H1 (cell line): ENCODE results near the gene CYTH1. TPM values are rescaled to one million over a fixed set of nuclear protein-coding genes. Genes with fewer than 3 reads are reported as not detected.

Source experiments
- CTCF ChIA-PET: fragments of 300-600 bp; sonication (Branson Sonifier 250); formaldehyde crosslinking; loops from one replicate; lab custom pipeline; 2021; ENCODE audit not compliant: partially characterized antibody; lab: Charles Lee
- POLR2A ChIA-PET: fragments of 300-600 bp; sonication (Branson Sonifier 250); formaldehyde crosslinking; loops from one replicate; lab custom pipeline; 2021; ENCODE audit warnings: inconsistent platforms; ENCODE audit not compliant: partially characterized antibody; lab: Charles Lee
- DNase-seq, 2 experiments: peaks; one replicate each; pipeline versions ENCODE4 v3.0.0 to v3.0.0-alpha.2; 2010 to 2022; ENCODE audit warnings: low spot score in 2 of 2, low read depth in 1 of 2, mixed read lengths in 1 of 2
- FAIRE-seq: peaks from 2 replicates; lab custom pipeline; 2011; peaks lifted over from hg19 to GRCh38; lab: Jason Lieb, UNC
- H2AFZ ChIP-seq: 2 replicates; pipeline ENCODE4 v1.8.1; 2012; ENCODE audit warnings: low read length, inconsistent platforms
- H2AK5ac ChIP-seq: 2 replicates; pipeline ENCODE4 v1.6.1; 2013; ENCODE audit warnings: low read depth, low read length
- H2BK120ac ChIP-seq: replicated peaks from 2 replicates; pipeline ENCODE3; 2013; ENCODE audit warnings: low read depth, low read length, inconsistent platforms
- H2BK12ac ChIP-seq: 2 replicates; pipeline ENCODE4 v1.6.1; 2013; ENCODE audit warnings: low read depth, low read length
- H2BK15ac ChIP-seq: 2 replicates; pipeline ENCODE4 v1.6.1; 2013; ENCODE audit warnings: low read length
- H2BK20ac ChIP-seq: 2 replicates; pipeline ENCODE4 v1.6.1; 2013; ENCODE audit warnings: low read length
- H2BK5ac ChIP-seq: 2 replicates; pipeline ENCODE4 v1.6.1; 2013; ENCODE audit warnings: low read depth, low read length
- H3K14ac ChIP-seq: 2 replicates; pipeline ENCODE4 v1.6.1; 2013; ENCODE audit warnings: inconsistent platforms; ENCODE audit not compliant: insufficient read length
- H3K18ac ChIP-seq: 2 replicates; pipeline ENCODE4 v1.6.1; 2013; ENCODE audit warnings: low read length; ENCODE audit errors: extremely low read depth
- H3K23ac ChIP-seq: 2 replicates; pipeline ENCODE4 v1.6.1; 2013; ENCODE audit warnings: inconsistent platforms; ENCODE audit not compliant: insufficient read length
- H3K23me2 ChIP-seq: 2 replicates; pipeline ENCODE4 v1.6.1; 2013; ENCODE audit warnings: low read depth, low read length
- H3K27ac ChIP-seq: 2 replicates; pipeline ENCODE4 v1.6.1; 2011; ENCODE audit warnings: low read depth, low read length, inconsistent platforms
- H3K27me3 ChIP-seq, 4 experiments: replicated peaks in 1 of 4; 1 replicate in 1 of 4; 2 replicates in 3 of 4; pipeline versions ENCODE4 v1.6.1 to v1.8.1; 2011 to 2013; ENCODE audit warnings: low read length in 3 of 4, mild to moderate bottlenecking in 3 of 4, inconsistent platforms in 2 of 4, mixed read lengths in 2 of 4, moderate library complexity in 1 of 4; ENCODE audit not compliant: control insufficient read depth in 3 of 4, insufficient read depth in 3 of 4; ENCODE audit errors: extremely low read depth in 1 of 4
- H3K36me3 ChIP-seq, 4 experiments: 2 replicates each; pipeline versions ENCODE4 v1.6.1 to v1.8.1; 2011 to 2013; ENCODE audit warnings: mild to moderate bottlenecking in 4 of 4, low read length in 3 of 4, moderate library complexity in 2 of 4, control low read depth in 1 of 4, inconsistent platforms in 1 of 4; ENCODE audit not compliant: insufficient read depth in 4 of 4, control insufficient read depth in 2 of 4
- H3K4ac ChIP-seq: replicated peaks from 2 replicates; pipeline ENCODE3; 2013; ENCODE audit warnings: low read length, low read depth, mixed read lengths, inconsistent platforms; ENCODE audit not compliant: insufficient read length
- H3K4me1 ChIP-seq, 4 experiments: replicated peaks in 1 of 4; 1 replicate in 1 of 4; 2 replicates in 3 of 4; pipeline versions ENCODE4 v1.6.1 to v1.8.1; 2011 to 2013; ENCODE audit warnings: low read length in 3 of 4, inconsistent platforms in 2 of 4, mixed read lengths in 1 of 4; ENCODE audit not compliant: insufficient read depth in 4 of 4, control insufficient read depth in 3 of 4
- H3K4me2 ChIP-seq, 2 experiments: 2 replicates each; pipeline versions ENCODE4 v1.6.1 to v1.8.1; 2011 to 2013; ENCODE audit warnings: low read depth in 2 of 2, low read length in 2 of 2, control low read depth in 1 of 2, inconsistent platforms in 1 of 2, mild to moderate bottlenecking in 1 of 2; ENCODE audit not compliant: insufficient read depth in 1 of 2
- H3K4me3 ChIP-seq, 4 experiments: fragments of 200-600, 300-600 bp in 1 of 4; sonication (generic), shearing (Covaris generic), sonication (Bioruptor Twin) in 1 of 4; 2 replicates each; pipeline versions ENCODE4 v1.5.1 to v1.8.1; 2011 to 2016; ENCODE audit warnings: low read length in 4 of 4, low read depth in 3 of 4, control low read depth in 2 of 4, inconsistent platforms in 2 of 4, mild to moderate bottlenecking in 2 of 4, mixed read lengths in 1 of 4, moderate library complexity in 1 of 4; ENCODE audit not compliant: insufficient read depth in 2 of 4; ENCODE audit errors: extremely low read depth in 1 of 4
- H3K56ac ChIP-seq: replicated peaks from 2 replicates; pipeline ENCODE3; 2013; ENCODE audit warnings: low read depth, mild to moderate bottlenecking, mixed read lengths, low read length, inconsistent platforms; ENCODE audit not compliant: insufficient read length
- H3K79me1 ChIP-seq: 2 replicates; pipeline ENCODE4 v1.6.1; 2013; ENCODE audit warnings: low read depth, low read length, control low read depth
- H3K79me2 ChIP-seq, 2 experiments: 2 replicates each; pipeline versions ENCODE4 v1.6.1 to v1.8.1; 2012 to 2013; ENCODE audit warnings: low read length in 2 of 2, mild to moderate bottlenecking in 2 of 2, inconsistent platforms in 1 of 2; ENCODE audit not compliant: insufficient read depth in 2 of 2, control insufficient read depth in 1 of 2
- H3K9ac ChIP-seq, 4 experiments: replicated peaks in 1 of 4; 1 replicate in 1 of 4; 2 replicates in 3 of 4; pipeline versions ENCODE4 v1.6.1 to v1.8.1; 2011 to 2013; ENCODE audit warnings: low read depth in 3 of 4, low read length in 3 of 4, control low read depth in 2 of 4, mild to moderate bottlenecking in 2 of 4, moderate library complexity in 2 of 4, inconsistent platforms in 1 of 4; ENCODE audit errors: extremely low read depth in 1 of 4
- H3K9me3 ChIP-seq, 2 experiments: 2 replicates each; pipeline versions ENCODE4 v1.6.1 to v1.8.1; 2012 to 2013; ENCODE audit warnings: mild to moderate bottlenecking in 2 of 2, moderate library complexity in 2 of 2, control low read depth in 1 of 2, inconsistent platforms in 1 of 2, low read depth in 1 of 2, low read length in 1 of 2, mixed read lengths in 1 of 2; ENCODE audit not compliant: insufficient read depth in 2 of 2
- H4K20me1 ChIP-seq, 2 experiments: replicated peaks in 1 of 2; 2 replicates each; pipeline versions ENCODE3 to v1.8.1; 2011 to 2013; ENCODE audit warnings: inconsistent platforms in 2 of 2, low read length in 2 of 2, mild to moderate bottlenecking in 1 of 2; ENCODE audit not compliant: insufficient read depth in 2 of 2, control insufficient read depth in 1 of 2
- H4K5ac ChIP-seq: 2 replicates; pipeline ENCODE4 v1.6.1; 2013; ENCODE audit warnings: low read length, low read depth, mixed read lengths, inconsistent platforms; ENCODE audit not compliant: insufficient read length
- H4K8ac ChIP-seq: 2 replicates; pipeline ENCODE4 v1.8.0; 2013; ENCODE audit warnings: mild to moderate bottlenecking, moderate library complexity, low read length, inconsistent platforms; ENCODE audit not compliant: insufficient read depth; ENCODE audit errors: extremely low read depth
- H4K91ac ChIP-seq: replicated peaks from 2 replicates; pipeline ENCODE3; 2013; ENCODE audit warnings: low read length, mixed read lengths, inconsistent platforms; ENCODE audit not compliant: insufficient read length
- YY1 ChIP-seq: IDR thresholded peaks from 2 replicates; pipeline ENCODE4 v1.6.1; 2011; ENCODE audit warnings: low read depth, mild to moderate bottlenecking, low read length
- WGBS, 2 experiments: shearing (Covaris generic) in 1 of 2; methylation state at CpG; one replicate each; pipeline versions ENCODE4 v1.1.6 to v1.1.7; 2013 to 2015; ENCODE audit warnings: low lambda C conversion rate in 2 of 2, mixed read lengths in 2 of 2, inconsistent platforms in 1 of 2, low coverage in 1 of 2, missing lambda C conversion rate in 1 of 2; ENCODE audit not compliant: insufficient replicate concordance in 2 of 2, insufficient coverage in 1 of 2, insufficient read length in 1 of 2; ENCODE audit errors: extremely low coverage in 1 of 2, missing lambda C conversion rate in 1 of 2; 5-methylcytosine and 5-hydroxymethylcytosine counted together
- polyA plus RNA-seq, 7 experiments: library from polyadenylated mRNA; depleted of rRNA in 3 of 7; stranded (reverse) in 5 of 7; unstranded in 2 of 7; fragments of >200 nt in 5 of 7; fragments of 200-250 nt in 2 of 7; gene quantifications; 1 replicate in 5 of 7; 2 replicates in 1 of 7; 4 replicates in 1 of 7; pipeline versions ENCODE4 v1.2.1 to v1.2.3, GENCODE V29; 2011 to 2013; ENCODE audit warnings: missing spikeins in 2 of 7, mixed read lengths in 2 of 7
- total RNA-seq: library from RNA; stranded (reverse); fragmentation: NEBNext Ultra II Directional; extraction: Animal tissue kit (Norgen Biotek cat#: 25700); gene quantifications from 2 replicates; pipeline ENCODE4 v1.2.1, GENCODE V29; 2021

Gene CYTH1
- total and polyA plus RNA-seq, 2 of the 8 experiments (the other 6 are each of a cell fraction or from before 2014, with no cell fraction given): 12.8 to 14.8 TPM

DNA sequence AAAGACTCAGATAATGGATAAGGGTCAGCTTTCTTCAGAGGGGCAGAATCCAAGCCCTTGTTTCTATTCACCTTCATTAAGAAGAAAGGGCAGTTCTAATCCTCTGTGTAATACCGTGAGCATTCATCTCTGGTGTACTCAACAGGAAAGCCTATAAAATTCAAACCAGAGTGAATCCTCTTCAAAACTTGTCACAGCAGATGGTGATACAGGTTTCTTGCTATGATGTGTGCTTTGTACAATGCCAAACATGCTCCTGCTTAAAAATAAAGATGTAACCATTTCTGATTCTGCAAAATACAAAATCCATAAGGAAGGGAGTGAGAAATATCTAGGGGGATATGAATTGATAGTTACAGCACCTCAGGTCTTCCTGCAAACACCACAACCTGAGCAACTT lies 49.7 kb downstream of the CYTH1 start:
- no peaks in the 10 kb centered on the region for H3K79me2 ChIP-seq
- WGBS, 2 experiments: 88% methylated on average over 1 of the region's 1 CpG; no CpG with 5 or more reads in 1 of the 2 experiments
- TF ChIP-seq YY1: no peak

More for the DNA sequence above, 49.7 kb downstream of the CYTH1 start:
- Histone ChIP-seq H3K27ac (no peak overlapping the region), H3K18ac (no peak overlapping the region), H4K5ac (no peak overlapping the region), H3K14ac (no peak overlapping the region), H3K56ac (no peak overlapping the region), H3K36me3 (no peaks in the 10 kb centered on the region), H3K4me1 (peaks cover 0 to 9% (median 4%) of the 10 kb centered on the region in 4 experiments; a peak in 4 of 7 replicates), H3K23ac (no peak overlapping the region), H2BK15ac (no peak overlapping the region), H3K9ac (no peak overlapping the region), H4K20me1 (peaks cover 0 to 15% of the 10 kb centered on the region in 2 experiments), H3K9me3 (no peaks in the 10 kb centered on the region), H3K4me3 (no peak overlapping the region), H3K23me2 (no peaks in the 10 kb centered on the region), H2AK5ac (no peak overlapping the region), H2BK120ac (no peak overlapping the region), H2BK5ac (no peak overlapping the region), H4K8ac (no peak overlapping the region), H2BK12ac (no peak overlapping the region), H3K4me2 (no peak overlapping the region), H2BK20ac (no peak overlapping the region), H4K91ac (no peak overlapping the region), H3K4ac (no peak overlapping the region), H3K79me1 (peaks cover 9% of the 10 kb centered on the region), H3K27me3 (no peaks in the 10 kb centered on the region), H2AFZ (no peak overlapping the region)
- CTCF ChIA-PET: interaction anchor here (0.9 to 1.0 kb wide), 2 partner anchors 8 to 11 kb away, joined by 3 read pairs; no protein-coding TSS in a partner anchor
- POLR2A ChIA-PET: interaction anchor here (0.6 to 1.0 kb wide), 2 partner anchors 9 to 165 kb away, joined by 3 read pairs; no protein-coding TSS in a partner anchor
- DNase-seq: no peak
- no peak for FAIRE-seq
